ENCODE results near the gene DDC.
"Not testable (repeated sequence)": the region's sequence is repeated elsewhere in the genome, so short reads cannot be mapped to it uniquely, and the experiment has no call there.

The DDC gene

GRCh38 chr7:50589364-50589763 lies 24.2 kb upstream of the DDC start:
- DNase-seq (ENCODE audit: low read depth in 2 of 2), result no peak

- DNase-seq (ENCODE audit: low read depth in 2 of 2), result no peak
These were observed 23.7 kb upstream of the DDC start for GRCh38 chr7:50588937-50589336.

- no peak for DNase-seq (ENCODE audit: low read depth in 2 of 2)
These were observed 22.5 kb upstream of the DDC start for GRCh38 chr7:50587737-50588136.

- DNase-seq (ENCODE audit: low read depth in 2 of 2), result no peak
These were observed 19.7 kb upstream of the DDC start for GRCh38 chr7:50584793-50585408.

GRCh38 chr7:50584386-50584785 lies 19.2 kb upstream of the DDC start:
- no peak for DNase-seq (ENCODE audit: low read depth in 2 of 2)

- DNase-seq (ENCODE audit: low read depth in 2 of 2), result not testable (repeated sequence)
These were observed 18.1 kb upstream of the DDC start for GRCh38 chr7:50583295-50583694.

- DNase-seq (ENCODE audit: low read depth in 2 of 2), result not testable (repeated sequence)
These were observed 17.1 kb upstream of the DDC start for GRCh38 chr7:50582271-50582670.

- not testable (repeated sequence) for DNase-seq (ENCODE audit: low read depth in 2 of 2)
These were observed 15.5 kb upstream of the DDC start for GRCh38 chr7:50580666-50581065.

GRCh38 chr7:50580057-50580456 lies 14.9 kb upstream of the DDC start:
- no peak for DNase-seq (ENCODE audit: low read depth in 2 of 2)

- not testable (repeated sequence) for DNase-seq (ENCODE audit: low read depth in 2 of 2)
These were observed 12.9 kb upstream of the DDC start for GRCh38 chr7:50578105-50578504.

GRCh38 chr7:50577569-50577968 lies 12.4 kb upstream of the DDC start:
- no peak for DNase-seq (ENCODE audit: low read depth in 2 of 2)

GRCh38 chr7:50576388-50576787 lies 11.2 kb upstream of the DDC start:
- DNase-seq (ENCODE audit: low read depth in 2 of 2), result not testable (repeated sequence)

GRCh38 chr7:50567715-50568261 lies 2.6 kb upstream of the DDC start:
- no peak for DNase-seq (ENCODE audit: low read depth in 2 of 2)

GRCh38 chr7:50565977-50566376 lies 772 bp upstream of the DDC start:
- DNase-seq (ENCODE audit: low read depth in 2 of 2), result no peak

GRCh38 chr7:50565559-50565916 lies 333 bp upstream of the DDC start:
- DNase-seq (ENCODE audit: low read depth in 2 of 2), result no peak

- no peak for DNase-seq (ENCODE audit: low read depth in 2 of 2)
These were observed 1.0 kb downstream of the DDC start for GRCh38 chr7:50564171-50564570.

GRCh38 chr7:50562136-50562535 lies 3.1 kb downstream of the DDC start:
- DNase-seq (ENCODE audit: low read depth in 2 of 2), result no peak

- no peak for DNase-seq (ENCODE audit: low read depth in 2 of 2)
These were observed 4.3 kb downstream of the DDC start for GRCh38 chr7:50560865-50561351.

- no peak for DNase-seq (ENCODE audit: low read depth in 2 of 2)
These were observed 5.3 kb downstream of the DDC start for GRCh38 chr7:50559881-50560280.

GRCh38 chr7:50558294-50559053 lies 6.7 kb downstream of the DDC start:
- no peak for DNase-seq (ENCODE audit: low read depth in 2 of 2)

GRCh38 chr7:50557099-50557498 lies 8.1 kb downstream of the DDC start:
- DNase-seq (ENCODE audit: low read depth in 2 of 2), result no peak

- no peak for DNase-seq (ENCODE audit: low read depth in 2 of 2)
These were observed 8.8 kb downstream of the DDC start for GRCh38 chr7:50556247-50556991.
